Tibial nerve (tissue), 4 donors: ENCODE measurements around the gene SYT5.

Source experiments
- CTCF ChIP-seq, 5 experiments: fragments of 200-600 bp in 3 of 5; fragments of 450-650 bp in 2 of 5; sonication (generic) in 3 of 5; IDR thresholded peaks; one replicate each; pipeline ENCODE4 v1.5.1; 2016 to 2019; ENCODE audit warnings: antibody characterized with exemption in 5 of 5, mild to moderate bottlenecking in 3 of 5, moderate library complexity in 2 of 5
- EP300 ChIP-seq, 2 donors: sonication (generic); formaldehyde crosslinking; IDR thresholded peaks; one replicate each; pipeline ENCODE4 v1.6.1; 2017; ENCODE audit warnings: antibody characterized with exemption in 2 of 2, mild to moderate bottlenecking in 1 of 2
- POLR2A ChIP-seq, 2 donors: fragments of 450-650 bp; IDR thresholded peaks; one replicate each; pipeline ENCODE4 v1.6.1; 2017; ENCODE audit warnings: antibody characterized with exemption in 2 of 2, mild to moderate bottlenecking in 2 of 2, moderate library complexity in 2 of 2

GRCh38 chr19:55226788-55227187 lies 46.7 kb upstream of the SYT5 start:
- no peak for TF ChIP-seq CTCF (IDR thresholded peaks at IDR 0.05)
- no peak for TF ChIP-seq EP300 (IDR thresholded peaks at IDR 0.05)
- TF ChIP-seq POLR2A (IDR thresholded peaks at IDR 0.05) = no peak
